GM19239 (cell line): Measurements from ENCODE around the gene SCN5A.

Experiments used
- DNase-seq: peaks from one replicate; pipeline ENCODE4 v3.0.0; 2011; ENCODE audit warnings: low spot score; ENCODE audit not compliant: insufficient read length
- FAIRE-seq: peaks from 2 replicates; lab custom pipeline; 2011; peaks lifted over from hg19 to GRCh38; lab: Jason Lieb, UNC

SCN5A gene

GRCh38 chr3:38564631-38565338 lies 84.7 kb downstream of the SCN5A start:
- DNase-seq (no peak), FAIRE-seq (no peak)

- no peak for FAIRE-seq
- DNase-seq = no peak
These were observed 85.6 kb downstream of the SCN5A start for GRCh38 chr3:38563886-38564270.

- FAIRE-seq = no peak
These were observed 86.2 kb downstream of the SCN5A start for GRCh38 chr3:38563070-38563885.

GRCh38 chr3:38562467-38562925 lies 87.0 kb downstream of the SCN5A start:
- no peak for DNase-seq
- no peak for FAIRE-seq

More at GRCh38 chr3:38563070-38563885, 86.2 kb downstream of the SCN5A start:
- DNase-seq = no peak

- no peak for DNase-seq
- no peak for FAIRE-seq
These were observed 87.6 kb downstream of the SCN5A start for GRCh38 chr3:38561746-38562466.

- DNase-seq (no peak), FAIRE-seq (no peak)
These were observed 88.3 kb downstream of the SCN5A start for GRCh38 chr3:38560996-38561717.

- DNase-seq (no peak), FAIRE-seq (no peak)
These were observed 89.2 kb downstream of the SCN5A start for GRCh38 chr3:38560284-38560683.

- FAIRE-seq (no peak), DNase-seq (no peak)
These were observed 90.6 kb downstream of the SCN5A start for GRCh38 chr3:38558864-38559263.

GRCh38 chr3:38556640-38557358 lies 92.7 kb downstream of the SCN5A start:
- no peak for FAIRE-seq
- DNase-seq = no peak

- FAIRE-seq (no peak), DNase-seq (no peak)
These were observed 93.6 kb downstream of the SCN5A start for GRCh38 chr3:38555926-38556325.

GRCh38 chr3:38555149-38555840 lies 94.2 kb downstream of the SCN5A start:
- DNase-seq = no peak
- FAIRE-seq = no peak

GRCh38 chr3:38554127-38554827 lies 95.2 kb downstream of the SCN5A start:
- FAIRE-seq (no peak), DNase-seq (no peak)

GRCh38 chr3:38553071-38553470 lies 96.4 kb downstream of the SCN5A start:
- FAIRE-seq (no peak), DNase-seq (no peak)

GRCh38 chr3:38552364-38552763 lies 97.1 kb downstream of the SCN5A start:
- FAIRE-seq (no peak), DNase-seq (no peak)

- DNase-seq (no peak), FAIRE-seq (no peak)
These were observed 98.3 kb downstream of the SCN5A start for GRCh38 chr3:38551026-38551832.

- DNase-seq = no peak
- FAIRE-seq = no peak
These were observed 99.3 kb downstream of the SCN5A start for GRCh38 chr3:38549957-38550840.

GRCh38 chr3:38549486-38549885 lies 100.0 kb downstream of the SCN5A start:
- FAIRE-seq (no peak), DNase-seq (no peak)
